ENCODE measurements around the gene SLC22A7.
"Not testable (repeated sequence)": the region's sequence is repeated elsewhere in the genome, so short reads cannot be mapped to it uniquely, and the experiment has no call there.

The SLC22A7 gene

GRCh38 chr6:43301081-43301870 lies 3.2 kb downstream of the SLC22A7 start:
- no peaks in the 10 kb centered on the region for H4K20me1 ChIP-seq (ENCODE audit: insufficient read depth, low read length)
- H3K9me3 ChIP-seq (ENCODE audit: insufficient read depth, low read length), result no peaks in the 10 kb centered on the region
- TF ChIP-seq EZH2phosphoT487 (IDR thresholded peaks at IDR 0.05; ENCODE audit: low read depth) (no peak), CTCF (IDR thresholded peaks at IDR 0.05; ENCODE audit: low read depth, low read length) (no peak)
- H3K36me3 ChIP-seq (replicated peaks; ENCODE audit: low read depth, low read length), result no peaks in the 10 kb centered on the region
- no peak overlapping the region for H3K4me3 ChIP-seq (ENCODE audit: low read length)
- no peak overlapping the region for H3K4me2 ChIP-seq (ENCODE audit: low read length)
- H3K27ac ChIP-seq (ENCODE audit: low read length), result no peak overlapping the region
- H2AFZ ChIP-seq (ENCODE audit: low read depth, low read length), result no peak overlapping the region
- H3K4me1 ChIP-seq (ENCODE audit: low read length), result peaks cover 11% of the 10 kb centered on the region
- H3K79me2 ChIP-seq (ENCODE audit: low read length), result no peaks in the 10 kb centered on the region
- H3K9ac ChIP-seq (ENCODE audit: low read length), result no peak overlapping the region
- no peaks in the 10 kb centered on the region for H3K27me3 ChIP-seq (ENCODE audit: low read depth, low read length)

- no peak overlapping the region for H2AFZ ChIP-seq (ENCODE audit: low read depth, low read length)
- no peaks in the 10 kb centered on the region for H3K79me2 ChIP-seq (ENCODE audit: low read length)
- no peak overlapping the region for H3K4me2 ChIP-seq (ENCODE audit: low read length)
- no peak overlapping the region for H3K9ac ChIP-seq (ENCODE audit: low read length)
- H3K4me3 ChIP-seq (ENCODE audit: low read length), result no peak overlapping the region
- H3K4me1 ChIP-seq (ENCODE audit: low read length), result peaks cover 11% of the 10 kb centered on the region
- peaks cover 2% of the 10 kb centered on the region for H3K36me3 ChIP-seq (replicated peaks; ENCODE audit: low read depth, low read length)
- no peaks in the 10 kb centered on the region for H3K9me3 ChIP-seq (ENCODE audit: insufficient read depth, low read length)
- no peaks in the 10 kb centered on the region for H3K27me3 ChIP-seq (ENCODE audit: low read depth, low read length)
- no peak overlapping the region for H3K27ac ChIP-seq (ENCODE audit: low read length)
- TF ChIP-seq CTCF (IDR thresholded peaks at IDR 0.05; ENCODE audit: low read depth, low read length), result no peak
- TF ChIP-seq EZH2phosphoT487 (IDR thresholded peaks at IDR 0.05; ENCODE audit: low read depth), result no peak
- H4K20me1 ChIP-seq (ENCODE audit: insufficient read depth, low read length), result no peaks in the 10 kb centered on the region
Measured at GRCh38 chr6:43302126-43302525, 4.1 kb downstream of the SLC22A7 start.

- not testable (repeated sequence) for H3K4me2 ChIP-seq (ENCODE audit: low read length); H3K9me3 ChIP-seq (ENCODE audit: insufficient read depth, low read length); H3K4me3 ChIP-seq (ENCODE audit: low read length); H3K27ac ChIP-seq (ENCODE audit: low read length); H3K36me3 ChIP-seq (replicated peaks; ENCODE audit: low read depth, low read length); H3K79me2 ChIP-seq (ENCODE audit: low read length); H4K20me1 ChIP-seq (ENCODE audit: insufficient read depth, low read length); H3K9ac ChIP-seq (ENCODE audit: low read length); H2AFZ ChIP-seq (ENCODE audit: low read depth, low read length); H3K27me3 ChIP-seq (ENCODE audit: low read depth, low read length)
- H3K4me1 ChIP-seq (ENCODE audit: low read length), result peaks cover 15% of the 10 kb centered on the region
Measured at GRCh38 chr6:43303006-43303405, 4.9 kb downstream of the SLC22A7 start.

GRCh38 chr6:43303751-43304331 lies 5.8 kb downstream of the SLC22A7 start:
- no peaks in the 10 kb centered on the region for H3K79me2 ChIP-seq (ENCODE audit: low read length)
- H3K36me3 ChIP-seq (replicated peaks; ENCODE audit: low read depth, low read length), result peaks cover 2% of the 10 kb centered on the region
- no peak overlapping the region for H3K4me3 ChIP-seq (ENCODE audit: low read length)
- no peak overlapping the region for H3K27ac ChIP-seq (ENCODE audit: low read length)
- H3K27me3 ChIP-seq (ENCODE audit: low read depth, low read length), result no peaks in the 10 kb centered on the region
- no peak overlapping the region for H2AFZ ChIP-seq (ENCODE audit: low read depth, low read length)
- no peaks in the 10 kb centered on the region for H4K20me1 ChIP-seq (ENCODE audit: insufficient read depth, low read length)
- no peak for TF ChIP-seq EZH2phosphoT487 (IDR thresholded peaks at IDR 0.05; ENCODE audit: low read depth)
- TF ChIP-seq CTCF (IDR thresholded peaks at IDR 0.05; ENCODE audit: low read depth, low read length), result no peak
- H3K4me2 ChIP-seq (ENCODE audit: low read length), result no peak overlapping the region
- H3K9me3 ChIP-seq (ENCODE audit: insufficient read depth, low read length), result no peaks in the 10 kb centered on the region
- no peak overlapping the region for H3K9ac ChIP-seq (ENCODE audit: low read length)
- peaks cover 19% of the 10 kb centered on the region for H3K4me1 ChIP-seq (ENCODE audit: low read length)

Measured in OCI-LY3 (cell line).